Measurements from ENCODE around the gene CSH1. TPM values are rescaled to one million over a fixed set of nuclear protein-coding genes. Genes with fewer than 3 reads are reported as not detected.

Gene CSH1
- total and polyA plus RNA-seq, 4 donors = 1.3 to 18.1 (median 5.2) TPM; not detected in 1

DNA sequence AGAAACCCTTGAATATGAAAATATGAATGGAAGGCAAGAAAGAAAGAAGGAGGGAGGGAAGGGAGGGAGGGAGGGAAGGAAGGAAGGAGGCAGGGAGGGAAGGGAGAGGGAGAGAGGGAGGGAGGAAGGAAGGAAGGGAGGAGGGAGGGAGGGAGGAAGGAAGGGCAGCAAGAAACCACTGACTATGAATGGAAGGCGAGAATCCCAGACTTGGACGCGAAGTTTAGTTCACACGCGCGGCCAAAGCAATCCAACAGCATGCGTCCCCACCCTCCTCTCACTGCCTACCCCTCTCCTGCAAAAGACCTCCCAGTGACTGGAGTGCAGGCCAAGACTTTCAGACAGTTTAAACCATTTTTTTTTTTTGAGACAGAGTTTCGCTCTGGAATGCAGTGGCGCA, 46.0 kb downstream of the CSH1 start:
- Histone ChIP-seq H3K4me1 (ENCODE audit: control insufficient read depth, insufficient read depth, low read length) (peaks cover 14% of the 10 kb centered on the region), H3K36me3 (ENCODE audit: control insufficient read depth, insufficient read depth, low read length) (no peaks in the 10 kb centered on the region), H3K27me3 (ENCODE audit: control insufficient read depth, insufficient read depth, low read length) (no peaks in the 10 kb centered on the region), H3K4me3 (ENCODE audit: low read depth, low read length) (no peak overlapping the region), H3K27ac (ENCODE audit: low read depth, low read length) (no peak overlapping the region), H3K9me3 (ENCODE audit: control insufficient read depth, insufficient read depth, low read length) (peaks cover 3% of the 10 kb centered on the region)
- WGBS (ENCODE audit: insufficient coverage) = 83% methylated on average over 7 of the region's 9 CpGs
- no peak for DNase-seq (ENCODE audit: low read depth in 4 of 6, low spot score in 6 of 6)

- whole genome bisulfite sequencing (ENCODE audit: insufficient coverage) = 14% methylated on average over 82 of the region's 82 CpGs
- Histone ChIP-seq H3K27ac (ENCODE audit: low read depth, low read length) (no peak overlapping the region), H3K4me3 (ENCODE audit: low read depth, low read length) (peak overlapping the region; percentile 37)
Observed at GRCh38 chr17:63848834-63849689, 47.3 kb downstream of the CSH1 start.

DNA sequence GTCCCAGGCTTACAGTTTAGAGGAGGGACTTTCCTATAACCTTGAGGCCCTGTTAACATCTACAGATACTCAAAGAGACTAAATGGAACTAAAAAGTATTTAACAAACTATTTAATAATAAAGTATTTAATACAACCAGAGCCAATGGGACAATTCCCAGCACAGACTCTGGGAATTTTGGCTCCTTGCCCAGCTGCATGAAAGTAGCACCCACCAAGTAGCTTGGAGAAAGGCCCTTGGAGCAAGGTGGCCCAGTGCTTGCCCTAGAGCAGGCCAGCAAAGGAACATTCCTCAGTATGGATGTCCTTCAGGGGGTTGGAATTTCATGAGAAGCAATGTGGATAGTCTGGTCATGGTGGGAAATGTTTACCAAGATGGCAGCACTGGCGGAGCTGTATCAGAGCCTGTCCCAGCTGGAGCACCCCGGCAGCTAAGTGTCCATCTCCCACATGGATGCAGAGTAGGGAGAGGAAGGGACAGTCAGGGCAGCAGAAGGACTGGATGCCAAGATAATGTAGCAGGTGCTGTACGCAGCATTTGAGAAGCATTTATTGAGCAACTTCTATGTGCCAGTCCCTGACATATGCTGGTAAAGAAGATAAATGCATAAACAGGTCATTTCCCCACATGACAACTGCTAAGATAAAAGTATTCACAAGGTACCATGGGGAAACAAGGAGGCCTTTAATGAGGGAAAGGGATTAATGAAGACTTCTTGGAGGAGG, 48.7 kb downstream of the CSH1 start:
- H3K27me3 ChIP-seq (ENCODE audit: control insufficient read depth, insufficient read depth, low read length) = no peaks in the 10 kb centered on the region
- H3K27ac ChIP-seq (ENCODE audit: low read depth, low read length) = no peak overlapping the region
- peaks cover 3% of the 10 kb centered on the region for H3K9me3 ChIP-seq (ENCODE audit: control insufficient read depth, insufficient read depth, low read length)
- 50% methylated on average over 2 of the region's 3 CpGs for WGBS (ENCODE audit: insufficient coverage)
- H3K4me1 ChIP-seq (ENCODE audit: control insufficient read depth, insufficient read depth, low read length) = peaks cover 22% of the 10 kb centered on the region
- no peak overlapping the region for H3K4me3 ChIP-seq (ENCODE audit: low read depth, low read length)
- no peaks in the 10 kb centered on the region for H3K36me3 ChIP-seq (ENCODE audit: control insufficient read depth, insufficient read depth, low read length)
- DNase-seq (ENCODE audit: low read depth in 4 of 6, low spot score in 6 of 6) = no peak

More at GRCh38 chr17:63848834-63849689, 47.3 kb downstream of the CSH1 start:
- no peaks in the 10 kb centered on the region for H3K27me3 ChIP-seq (ENCODE audit: control insufficient read depth, insufficient read depth, low read length)
- peaks cover 3% of the 10 kb centered on the region for H3K9me3 ChIP-seq (ENCODE audit: control insufficient read depth, insufficient read depth, low read length)
- peak; percentile 76 to 96 (median 78) for DNase-seq (ENCODE audit: low read depth in 4 of 6, low spot score in 6 of 6)
- H3K4me1 ChIP-seq (ENCODE audit: control insufficient read depth, insufficient read depth, low read length) = peaks cover 14% of the 10 kb centered on the region
- no peaks in the 10 kb centered on the region for H3K36me3 ChIP-seq (ENCODE audit: control insufficient read depth, insufficient read depth, low read length)

- no CpG with 5 or more reads among the region's 1 CpG for WGBS (ENCODE audit: insufficient coverage)
- no peak for DNase-seq (ENCODE audit: low read depth in 4 of 6, low spot score in 6 of 6)
- Histone ChIP-seq H3K27me3 (ENCODE audit: control insufficient read depth, insufficient read depth, low read length) (no peaks in the 10 kb centered on the region), H3K4me3 (ENCODE audit: low read depth, low read length) (no peak overlapping the region), H3K9me3 (ENCODE audit: control insufficient read depth, insufficient read depth, low read length) (peaks cover 3% of the 10 kb centered on the region), H3K4me1 (ENCODE audit: control insufficient read depth, insufficient read depth, low read length) (peaks cover 38% of the 10 kb centered on the region), H3K36me3 (ENCODE audit: control insufficient read depth, insufficient read depth, low read length) (peaks cover 4% of the 10 kb centered on the region), H3K27ac (ENCODE audit: low read depth, low read length) (no peak overlapping the region)
Observed at GRCh38 chr17:63845509-63845908, 50.9 kb downstream of the CSH1 start.

Small RNAs within 50 kb of the gene (small RNA-seq; reads per million reads assigned to genes)
- gene AC040958.1 (ENCODE audit: low replicate concordance) (not detected), gene AC127029.1 (ENCODE audit: low replicate concordance) (not detected), gene GH1 (ENCODE audit: low replicate concordance) (not detected)

Other genes with a start within 250 kb of the CSH1 start
- 10 to 100 TPM in 1 of 2 donors, 1 to 10 TPM in 1; 8.8 to 31.7 TPM for gene LIMD2, start 196.4 kb downstream of the CSH1 start, total RNA-seq
- 10 to 100 TPM; 48.6 to 50.8 TPM for gene LIMD2, start 196.4 kb downstream of the CSH1 start, polyA plus RNA-seq (ENCODE audit: insufficient read length in 2 of 2)
- 10 to 100 TPM; 39.9 to 40.2 TPM for gene STRADA, start 154.8 kb downstream of the CSH1 start, total RNA-seq
- gene STRADA, start 154.8 kb downstream of the CSH1 start, polyA plus RNA-seq (ENCODE audit: insufficient read length in 2 of 2) = 100 to 1,000 TPM in 1 of 2 donors, 10 to 100 TPM in 1; 73.2 to 108 TPM
- gene CCDC47, start 123.0 kb downstream of the CSH1 start, total RNA-seq = 10 to 100 TPM; 74.9 to 75.6 TPM
- gene CCDC47, start 123.0 kb downstream of the CSH1 start, polyA plus RNA-seq (ENCODE audit: insufficient read length in 2 of 2) = 10 to 100 TPM; 68.9 to 85.7 TPM
- 100 to 1,000 TPM in 1 of 2 donors, 10 to 100 TPM in 1; 90.1 to 101 TPM for gene DDX42, start 122.4 kb downstream of the CSH1 start, total RNA-seq
- gene DDX42, start 122.4 kb downstream of the CSH1 start, polyA plus RNA-seq (ENCODE audit: insufficient read length in 2 of 2) = 100 to 1,000 TPM; 113 to 114 TPM
- 10 to 100 TPM; 37.4 to 52.9 TPM for gene PSMC5, start 69.1 kb downstream of the CSH1 start, total RNA-seq
- 100 to 1,000 TPM; 182 to 193 TPM for gene PSMC5, start 69.1 kb downstream of the CSH1 start, polyA plus RNA-seq (ENCODE audit: insufficient read length in 2 of 2)
- 10 to 100 TPM; 26.1 to 42.2 TPM for gene FTSJ3, start 68.9 kb downstream of the CSH1 start, total RNA-seq
- 10 to 100 TPM; 37.5 to 49.8 TPM for gene FTSJ3, start 68.9 kb downstream of the CSH1 start, polyA plus RNA-seq (ENCODE audit: insufficient read length in 2 of 2)
- gene SMARCD2, start 53.9 kb downstream of the CSH1 start, total RNA-seq = 10 to 100 TPM; 28.1 to 52.3 TPM
- gene SMARCD2, start 53.9 kb downstream of the CSH1 start, polyA plus RNA-seq (ENCODE audit: insufficient read length in 2 of 2) = 10 to 100 TPM; 24.4 to 36.6 TPM
- 1 to 10 TPM in 1 of 2 donors, not detected in 1; 7.2 TPM for gene CSH2, start 22.9 kb downstream of the CSH1 start, total RNA-seq
- 1 to 10 TPM in 1 of 2 donors, under 1 TPM in 1; 0.47 to 5.5 TPM for gene CSH2, start 22.9 kb downstream of the CSH1 start, polyA plus RNA-seq (ENCODE audit: insufficient read length in 2 of 2)
- under 1 TPM in 1 of 2 donors, not detected in 1; 0.44 TPM for gene GH2, start 14.6 kb downstream of the CSH1 start, total RNA-seq
- gene GH2, start 14.6 kb downstream of the CSH1 start, polyA plus RNA-seq (ENCODE audit: insufficient read length in 2 of 2) = not detected
- 1 to 10 TPM in 1 of 2 donors, not detected in 1; 1.0 TPM for gene CSHL1, start 14.7 kb upstream of the CSH1 start, total RNA-seq
- not detected for gene CSHL1, start 14.7 kb upstream of the CSH1 start, polyA plus RNA-seq (ENCODE audit: insufficient read length in 2 of 2)
- 1 to 10 TPM in 1 of 2 donors, not detected in 1; 5.5 TPM for gene GH1, start 22.3 kb upstream of the CSH1 start, total RNA-seq
- gene GH1, start 22.3 kb upstream of the CSH1 start, polyA plus RNA-seq (ENCODE audit: insufficient read length in 2 of 2) = not detected
- gene CD79B, start 35.8 kb upstream of the CSH1 start, total RNA-seq = 1 to 10 TPM; 1.1 to 1.2 TPM
- under 1 TPM; 0.36 TPM for gene CD79B, start 35.8 kb upstream of the CSH1 start, polyA plus RNA-seq (ENCODE audit: insufficient read length in 2 of 2)
- gene SCN4A, start 76.3 kb upstream of the CSH1 start, total RNA-seq = under 1 TPM; 0.20 to 0.28 TPM
- under 1 TPM; 0.14 to 0.17 TPM for gene SCN4A, start 76.3 kb upstream of the CSH1 start, polyA plus RNA-seq (ENCODE audit: insufficient read length in 2 of 2)
- gene PRR29, start 101.8 kb upstream of the CSH1 start, total RNA-seq = 10 to 100 TPM in 1 of 2 donors, 1 to 10 TPM in 1; 2.8 to 13.4 TPM
- gene PRR29, start 101.8 kb upstream of the CSH1 start, polyA plus RNA-seq (ENCODE audit: insufficient read length in 2 of 2) = 10 to 100 TPM; 12.3 to 17.7 TPM
- gene ICAM2, start 124.1 kb upstream of the CSH1 start, total RNA-seq = 10 to 100 TPM; 10.1 to 37.0 TPM
- gene ICAM2, start 124.1 kb upstream of the CSH1 start, polyA plus RNA-seq (ENCODE audit: insufficient read length in 2 of 2) = 10 to 100 TPM; 15.6 to 21.0 TPM
- 1 to 10 TPM; 6.3 to 6.9 TPM for gene ERN1, start 233.6 kb upstream of the CSH1 start, total RNA-seq
- 1 to 10 TPM; 4.0 to 5.6 TPM for gene ERN1, start 233.6 kb upstream of the CSH1 start, polyA plus RNA-seq (ENCODE audit: insufficient read length in 2 of 2)